ENCODE results near the gene RAF1. TPM values are rescaled to one million over a fixed set of nuclear protein-coding genes. Genes with fewer than 3 reads are reported as not detected.
A peak's percentile ranks its signal among the peaks of the same experiment; 100 is the strongest.

The RAF1 gene
- total RNA-seq, 4 donors from 2014 or later, result 212 to 346 (median 246) TPM

- in situ Hi-C loops (cut with MboI; ENCODE audit: low sequenced_read_pairs in 4 of 4) (no loop called here), intact Hi-C loops (cut with DNase I; ENCODE audit: low total_unique reads) (no loop called here)
- TF ChIP-seq POLR2A (IDR thresholded peaks at IDR 0.05), result no peak
- TF ChIP-seq, protein P1, sequence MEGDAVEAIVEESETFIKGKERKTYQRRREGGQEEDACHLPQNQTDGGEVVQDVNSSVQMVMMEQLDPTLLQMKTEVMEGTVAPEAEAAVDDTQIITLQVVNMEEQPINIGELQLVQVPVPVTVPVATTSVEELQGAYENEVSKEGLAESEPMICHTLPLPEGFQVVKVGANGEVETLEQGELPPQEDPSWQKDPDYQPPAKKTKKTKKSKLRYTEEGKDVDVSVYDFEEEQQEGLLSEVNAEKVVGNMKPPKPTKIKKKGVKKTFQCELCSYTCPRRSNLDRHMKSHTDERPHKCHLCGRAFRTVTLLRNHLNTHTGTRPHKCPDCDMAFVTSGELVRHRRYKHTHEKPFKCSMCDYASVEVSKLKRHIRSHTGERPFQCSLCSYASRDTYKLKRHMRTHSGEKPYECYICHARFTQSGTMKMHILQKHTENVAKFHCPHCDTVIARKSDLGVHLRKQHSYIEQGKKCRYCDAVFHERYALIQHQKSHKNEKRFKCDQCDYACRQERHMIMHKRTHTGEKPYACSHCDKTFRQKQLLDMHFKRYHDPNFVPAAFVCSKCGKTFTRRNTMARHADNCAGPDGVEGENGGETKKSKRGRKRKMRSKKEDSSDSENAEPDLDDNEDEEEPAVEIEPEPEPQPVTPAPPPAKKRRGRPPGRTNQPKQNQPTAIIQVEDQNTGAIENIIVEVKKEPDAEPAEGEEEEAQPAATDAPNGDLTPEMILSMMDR (IDR thresholded peaks at IDR 0.05 in 4 of 5, conservative IDR thresholded peaks at IDR 0.05 in 1 of 5), result no peak
- ATAC-seq (no peak), DNase-seq (no peak)
- no peak overlapping the region for H3K4me3 ChIP-seq
- peaks cover 28% of the 10 kb centered on the region in 2 donors for H3K4me1 ChIP-seq
- no peaks in the 10 kb centered on the region for H3K9me3 ChIP-seq
- H3K27me3 ChIP-seq, result no peaks in the 10 kb centered on the region
- peaks cover 4 to 61% of the 10 kb centered on the region in 2 donors for H3K36me3 ChIP-seq
- H3K27ac ChIP-seq, result peak overlapping the region in 2 of 4 donors; percentile 16 to 58
Observed at GRCh38 chr3:12591456-12591855, 72.5 kb downstream of the RAF1 start.

DNA sequence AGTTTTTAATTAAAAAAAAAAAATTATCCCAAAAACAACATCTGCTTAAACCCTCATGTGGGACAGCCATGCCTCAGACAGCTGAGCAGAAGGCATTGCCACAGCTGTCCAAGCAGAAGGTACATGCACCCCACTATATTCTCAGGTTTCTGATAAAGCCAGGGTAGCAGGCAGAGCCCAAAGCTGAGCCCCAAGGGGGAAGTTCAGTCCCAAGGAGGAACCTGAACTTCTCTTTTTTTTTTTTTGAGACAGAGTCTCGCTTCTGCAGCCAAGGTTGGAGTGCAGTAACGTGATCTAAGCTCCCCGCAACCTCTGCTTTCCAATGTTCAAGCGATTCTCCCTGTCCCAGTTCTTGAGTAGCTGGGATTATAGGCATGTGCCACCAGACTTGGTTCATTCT, 73.8 kb downstream of the RAF1 start:
- Histone ChIP-seq H3K4me1 (peaks cover 28 to 32% of the 10 kb centered on the region in 2 donors), H3K27ac (peak overlapping the region in 2 of 4 donors; percentile 56 to 74), H3K9me3 (no peaks in the 10 kb centered on the region), H3K27me3 (no peaks in the 10 kb centered on the region), H3K4me3 (no peak overlapping the region), H3K36me3 (peaks cover 4 to 60% of the 10 kb centered on the region in 2 donors)
- intact Hi-C loops (cut with DNase I; ENCODE audit: low total_unique reads) (no loop called here), in situ Hi-C loops (cut with MboI; ENCODE audit: low sequenced_read_pairs in 4 of 4) (no loop called here)
- ATAC-seq (no peak), DNase-seq (no peak)
- TF ChIP-seq, protein P1 (IDR thresholded peaks at IDR 0.05 in 4 of 5, conservative IDR thresholded peaks at IDR 0.05 in 1 of 5), result no peak
- no peak for TF ChIP-seq POLR2A (IDR thresholded peaks at IDR 0.05)

- peaks cover 28 to 32% of the 10 kb centered on the region in 2 donors for H3K4me1 ChIP-seq
Observed at GRCh38 chr3:12588039-12589009, 75.6 kb downstream of the RAF1 start.

GRCh38 chr3:12586403-12586802, 77.5 kb downstream of the RAF1 start:
- H3K9me3 ChIP-seq, result no peaks in the 10 kb centered on the region
- peak; percentile 28 to 37 for ATAC-seq
- TF ChIP-seq POLR2A (IDR thresholded peaks at IDR 0.05), result no peak
- TF ChIP-seq, protein P1 (IDR thresholded peaks at IDR 0.05 in 4 of 5, conservative IDR thresholded peaks at IDR 0.05 in 1 of 5), result no peak
- in situ Hi-C loops (cut with MboI; ENCODE audit: low sequenced_read_pairs in 4 of 4) (no loop called here), intact Hi-C loops (cut with DNase I; ENCODE audit: low total_unique reads) (loop anchor here (10.0 kb wide), 1 partner anchor 248 kb away; no protein-coding TSS in a partner anchor)
- peak overlapping the region; percentile 67 to 74 (median 68) for H3K27ac ChIP-seq
- H3K36me3 ChIP-seq, result peaks cover 0 to 80% of the 10 kb centered on the region in 2 donors
- H3K4me3 ChIP-seq, result no peak overlapping the region
- H3K27me3 ChIP-seq, result no peaks in the 10 kb centered on the region
- DNase-seq, result no peak
- peaks cover 28 to 32% of the 10 kb centered on the region in 2 donors for H3K4me1 ChIP-seq

More at GRCh38 chr3:12588039-12589009, 75.6 kb downstream of the RAF1 start:
- peaks cover 0 to 72% of the 10 kb centered on the region in 2 donors for H3K36me3 ChIP-seq
- no peak for ATAC-seq
- DNase-seq, result no peak
- TF ChIP-seq, protein P1 (IDR thresholded peaks at IDR 0.05 in 4 of 5, conservative IDR thresholded peaks at IDR 0.05 in 1 of 5), result no peak
- TF ChIP-seq POLR2A (IDR thresholded peaks at IDR 0.05), result no peak
- in situ Hi-C loops (cut with MboI; ENCODE audit: low sequenced_read_pairs in 4 of 4) (no loop called here), intact Hi-C loops (cut with DNase I; ENCODE audit: low total_unique reads) (loop anchor here (10.0 kb wide), 1 partner anchor 246 kb away; no protein-coding TSS in a partner anchor)
- H3K27ac ChIP-seq, result peak overlapping the region; percentile 67 to 74 (median 68)
- no peak overlapping the region for H3K4me3 ChIP-seq
- no peaks in the 10 kb centered on the region for H3K9me3 ChIP-seq
- no peaks in the 10 kb centered on the region for H3K27me3 ChIP-seq
